GM19193 (cell line): Measurements from ENCODE around the gene TSHZ2.

Experiments
- POLR2A ChIP-seq: IDR thresholded peaks from 4 replicates; pipeline ENCODE4 v1.6.1; 2011; ENCODE audit not compliant: insufficient read depth, insufficient read length; ENCODE audit errors: extremely low read depth

Gene TSHZ2

GRCh38 chr20:52983726-52984450 is 11.7 kb downstream of the TSHZ2 start:
- TF ChIP-seq POLR2A = no peak

DNA sequence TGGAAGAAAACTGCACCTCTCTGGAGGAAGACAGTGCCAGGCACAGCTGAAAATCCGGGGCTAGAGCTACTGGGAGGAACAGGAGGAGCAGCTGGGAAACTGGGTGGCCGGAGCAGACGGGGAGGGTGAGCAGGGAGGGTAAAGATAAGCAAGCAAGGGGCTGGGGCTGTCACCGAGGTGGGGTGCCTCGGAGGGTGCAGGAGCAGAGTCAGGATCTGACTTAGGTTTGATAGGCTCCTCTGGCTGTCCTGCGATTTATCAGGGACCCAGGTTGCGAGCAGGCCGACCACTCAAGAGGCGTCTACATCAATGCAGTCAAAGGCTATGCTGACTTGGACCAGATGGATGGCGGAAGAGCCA is 12.3 kb downstream of the TSHZ2 start:
- TF ChIP-seq POLR2A = no peak

DNA sequence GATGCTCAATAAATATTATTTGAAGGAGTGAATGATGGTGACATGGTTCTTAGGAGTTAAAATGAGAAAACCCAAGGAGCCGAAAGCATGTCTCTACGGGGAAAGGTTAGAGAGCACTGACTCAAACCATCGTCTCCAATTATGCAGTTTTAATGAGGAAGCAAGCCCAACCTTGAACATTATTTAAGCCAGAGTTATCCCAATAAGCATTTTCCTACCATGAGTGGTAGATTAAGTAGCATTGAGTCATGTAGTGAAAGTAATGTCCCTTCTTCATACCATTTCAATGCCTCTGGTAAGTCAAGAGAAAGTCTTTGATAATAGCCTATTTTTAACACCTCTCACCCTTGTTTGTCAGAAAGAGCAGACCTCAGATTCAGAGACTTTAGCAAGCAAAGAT is 13.5 kb downstream of the TSHZ2 start:
- TF ChIP-seq POLR2A = no peak

- no peak for TF ChIP-seq POLR2A
These were observed 15.1 kb downstream of the TSHZ2 start for GRCh38 chr20:52987295-52987694.

DNA sequence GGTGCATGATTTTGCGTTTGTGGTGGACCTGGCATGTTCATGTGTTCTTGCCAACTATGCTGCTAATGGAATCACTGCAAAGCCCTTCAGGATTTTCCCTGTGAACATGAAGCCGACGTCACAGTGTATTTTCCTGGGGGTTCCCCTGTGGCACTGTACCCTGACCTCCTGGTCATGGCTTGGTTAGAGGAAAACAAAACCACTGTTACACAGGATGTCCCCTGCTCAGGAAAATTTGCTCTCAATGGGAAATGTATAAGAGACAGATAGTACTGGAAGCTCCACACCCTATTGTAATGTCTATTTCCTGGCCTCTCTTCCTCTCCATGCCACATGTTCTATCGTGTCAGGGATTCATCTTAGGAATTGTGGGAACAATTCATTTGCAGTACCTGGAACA is 19.7 kb downstream of the TSHZ2 start:
- TF ChIP-seq POLR2A = no peak

GRCh38 chr20:52992632-52993031 is 20.5 kb downstream of the TSHZ2 start:
- TF ChIP-seq POLR2A = no peak

GRCh38 chr20:52993076-52993475 is 20.9 kb downstream of the TSHZ2 start:
- no peak for TF ChIP-seq POLR2A

- no peak for TF ChIP-seq POLR2A
These were observed 22.2 kb downstream of the TSHZ2 start for GRCh38 chr20:52994184-52994970.

DNA sequence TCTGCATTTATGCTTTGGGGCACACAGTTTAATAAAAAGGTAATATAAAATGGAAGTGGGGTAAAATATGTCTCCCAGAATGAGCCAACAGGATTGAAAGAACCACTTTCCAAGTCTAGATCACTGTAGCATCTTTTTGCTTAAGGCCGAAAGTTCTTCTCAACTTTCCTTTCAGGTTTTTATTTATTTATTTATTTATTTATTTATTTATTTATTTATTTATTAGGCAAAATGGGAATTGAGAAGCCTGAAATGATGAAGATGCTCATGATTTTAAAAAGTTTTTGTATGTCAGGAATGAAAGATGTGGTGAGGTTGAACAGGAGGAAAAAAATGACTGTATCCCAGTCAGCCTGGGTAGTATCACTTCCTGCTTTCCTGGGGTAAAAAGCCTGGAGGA is 24.0 kb downstream of the TSHZ2 start:
- no peak for TF ChIP-seq POLR2A

- no peak for TF ChIP-seq POLR2A
These were observed 24.5 kb downstream of the TSHZ2 start for GRCh38 chr20:52996658-52997057.

- TF ChIP-seq POLR2A = no peak
These were observed 26.1 kb downstream of the TSHZ2 start for GRCh38 chr20:52998268-52998667.

DNA sequence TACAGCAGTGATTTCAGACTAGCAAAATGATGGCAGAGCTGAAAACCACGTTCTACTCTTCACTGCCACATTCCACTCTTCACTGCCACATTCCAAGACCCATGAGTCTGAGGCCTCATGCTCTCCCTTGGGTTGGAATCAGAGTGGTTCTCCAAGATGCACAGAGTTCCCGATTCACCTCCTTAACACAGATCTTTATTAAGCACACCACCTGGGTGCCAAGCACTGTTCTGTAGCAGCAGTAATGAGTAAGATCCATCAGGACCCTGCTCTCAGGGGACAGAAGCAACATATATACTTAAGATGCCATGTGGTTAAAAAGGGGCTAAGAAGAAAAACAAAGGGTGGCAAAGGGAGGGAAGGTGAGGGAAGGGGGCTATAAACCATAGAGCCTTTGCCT is 26.9 kb downstream of the TSHZ2 start:
- no peak for TF ChIP-seq POLR2A

GRCh38 chr20:53001498-53002301 is 29.5 kb downstream of the TSHZ2 start:
- no peak for TF ChIP-seq POLR2A

GRCh38 chr20:53002786-53003185 is 30.6 kb downstream of the TSHZ2 start:
- TF ChIP-seq POLR2A = no peak

DNA sequence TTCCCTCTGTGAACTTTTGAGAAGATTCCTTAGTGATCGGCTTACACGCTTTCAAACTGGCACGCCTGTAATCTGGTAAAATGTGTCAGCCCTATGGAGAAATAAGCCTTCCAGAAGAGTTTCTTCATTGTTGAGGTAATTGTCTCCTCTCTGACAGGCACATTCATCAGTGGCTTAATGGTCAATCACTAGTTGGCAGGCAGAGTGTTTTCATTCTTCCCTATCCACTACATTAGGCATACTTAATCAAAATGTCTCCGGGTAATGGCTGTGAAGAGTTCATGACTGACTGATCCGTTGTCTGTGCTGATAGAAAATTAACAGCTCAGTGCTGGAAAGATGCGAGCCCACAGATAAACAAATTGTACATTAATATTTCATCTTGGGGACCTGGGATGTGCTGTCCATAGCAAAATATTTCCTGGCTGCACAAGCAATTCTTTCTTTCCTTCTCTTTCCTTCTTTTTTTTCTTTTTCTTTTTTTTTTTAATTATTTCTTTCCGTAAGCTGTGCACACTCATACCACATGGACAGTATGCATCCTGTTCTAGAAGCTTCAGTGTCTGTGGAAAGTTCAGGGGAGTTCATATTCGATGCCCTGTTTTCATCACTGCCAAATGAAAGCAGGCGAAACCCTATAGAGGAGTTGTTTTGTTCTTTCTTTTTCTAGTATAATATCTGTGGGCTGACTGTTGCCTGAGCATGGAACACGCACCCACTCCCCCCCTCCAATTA is 31.4 kb downstream of the TSHZ2 start:
- no peak for TF ChIP-seq POLR2A
